HUES6 (cell line): ENCODE measurements around the gene ALDH5A1.

ENCODE experiments used
- H3K27ac ChIP-seq: 2 replicates; pipeline ENCODE4 v1.7.0; 2013; ENCODE audit warnings: low read depth, mild to moderate bottlenecking, low read length, inconsistent platforms
- H3K27me3 ChIP-seq: 2 replicates; pipeline ENCODE4 v1.6.1; 2013; ENCODE audit warnings: low read length; ENCODE audit not compliant: control insufficient read depth, insufficient read depth
- H3K36me3 ChIP-seq: 2 replicates; pipeline ENCODE4 v1.6.1; 2013; ENCODE audit warnings: low read length; ENCODE audit not compliant: control insufficient read depth, insufficient read depth
- H3K4me1 ChIP-seq: 2 replicates; pipeline ENCODE4 v1.6.1; 2013; ENCODE audit warnings: low read length; ENCODE audit not compliant: control insufficient read depth, insufficient read depth
- H3K4me3 ChIP-seq: 2 replicates; pipeline ENCODE4 v1.5.1; 2013; ENCODE audit warnings: low read depth, low read length
- H3K9ac ChIP-seq: one replicate; pipeline ENCODE4 v1.6.1; 2013; ENCODE audit warnings: mild to moderate bottlenecking, low read length
- H3K9me3 ChIP-seq: 2 replicates; pipeline ENCODE4 v1.6.1; 2013; ENCODE audit warnings: low read depth, low read length; ENCODE audit not compliant: control insufficient read depth, insufficient read depth

The ALDH5A1 gene

GRCh38 chr6:24486065-24486464 is 8.7 kb upstream of the ALDH5A1 start:
- no peak overlapping the region for H3K27ac ChIP-seq
- H3K36me3 ChIP-seq = no peaks in the 10 kb centered on the region
- H3K9ac ChIP-seq = no peak overlapping the region
- H3K4me3 ChIP-seq = no peak overlapping the region
- H3K27me3 ChIP-seq = no peaks in the 10 kb centered on the region
- no peaks in the 10 kb centered on the region for H3K9me3 ChIP-seq
- no peaks in the 10 kb centered on the region for H3K4me1 ChIP-seq

DNA sequence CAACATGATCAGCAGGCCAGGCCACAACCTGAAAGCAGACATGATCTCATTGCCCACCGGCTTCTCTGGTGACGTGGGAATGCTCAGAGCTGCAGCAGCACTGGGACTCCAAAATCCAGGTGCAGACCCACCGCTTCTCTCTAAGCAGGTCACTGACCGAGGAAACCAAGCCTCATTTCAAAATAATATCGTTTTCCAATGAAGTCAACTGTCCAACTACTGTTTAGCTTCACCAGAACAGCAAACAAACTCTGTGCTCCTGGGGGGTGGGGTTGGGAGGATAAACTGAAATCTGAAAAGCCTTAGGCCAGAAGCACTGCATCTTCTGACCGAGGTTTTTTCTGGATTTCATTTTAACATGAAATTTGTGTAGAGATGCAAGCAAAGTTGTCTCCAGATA is 5.3 kb upstream of the ALDH5A1 start, which contains the start of gene GPLD1:
TSS of gene GPLD1 (minus strand) at position 109 of the 400 bp plus-strand sequence. CDS start at position 42, 67 bp downstream.
- Histone ChIP-seq H3K4me3 (no peak within 1 kb of the TSS), H3K9me3 (no peaks in the 10 kb centered on the region), H3K27me3 (peaks cover 12% of the 10 kb centered on the region), H3K9ac (no peak within 1 kb of the TSS), H3K4me1 (peaks cover 3% of the 10 kb centered on the region), H3K27ac (no peak within 1 kb of the TSS), H3K36me3 (no peaks in the 10 kb centered on the region)

GRCh38 chr6:24489881-24490280 is 4.9 kb upstream of the ALDH5A1 start:
- peaks cover 3% of the 10 kb centered on the region for H3K4me1 ChIP-seq
- H3K27me3 ChIP-seq = peaks cover 15% of the 10 kb centered on the region
- H3K27ac ChIP-seq = no peak overlapping the region
- H3K36me3 ChIP-seq = no peaks in the 10 kb centered on the region
- no peaks in the 10 kb centered on the region for H3K9me3 ChIP-seq
- no peak overlapping the region for H3K9ac ChIP-seq
- no peak overlapping the region for H3K4me3 ChIP-seq

DNA sequence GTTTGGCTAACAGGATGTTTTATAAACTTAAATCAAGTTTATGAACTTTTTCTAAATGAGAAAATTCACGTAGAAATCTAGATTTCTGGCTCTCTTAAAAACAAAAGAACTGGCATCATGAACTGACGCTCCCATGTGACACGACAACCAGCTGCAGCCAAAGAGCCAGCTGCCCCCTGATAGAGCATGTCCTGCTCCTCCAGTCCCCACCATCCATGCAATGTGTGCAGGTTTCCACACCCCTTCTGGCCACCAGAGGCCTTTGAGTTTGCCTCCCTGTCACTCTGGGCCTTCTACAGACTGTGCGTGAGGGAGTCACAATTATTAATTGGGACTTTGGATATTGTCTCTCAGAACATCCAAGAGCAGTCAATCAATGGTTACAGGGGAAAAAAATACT is 3.8 kb upstream of the ALDH5A1 start:
- no peaks in the 10 kb centered on the region for H3K36me3 ChIP-seq
- H3K9ac ChIP-seq = no peak overlapping the region
- no peak overlapping the region for H3K27ac ChIP-seq
- peaks cover 7% of the 10 kb centered on the region for H3K4me1 ChIP-seq
- H3K27me3 ChIP-seq = peaks cover 22% of the 10 kb centered on the region
- H3K4me3 ChIP-seq = no peak overlapping the region
- H3K9me3 ChIP-seq = no peaks in the 10 kb centered on the region

DNA sequence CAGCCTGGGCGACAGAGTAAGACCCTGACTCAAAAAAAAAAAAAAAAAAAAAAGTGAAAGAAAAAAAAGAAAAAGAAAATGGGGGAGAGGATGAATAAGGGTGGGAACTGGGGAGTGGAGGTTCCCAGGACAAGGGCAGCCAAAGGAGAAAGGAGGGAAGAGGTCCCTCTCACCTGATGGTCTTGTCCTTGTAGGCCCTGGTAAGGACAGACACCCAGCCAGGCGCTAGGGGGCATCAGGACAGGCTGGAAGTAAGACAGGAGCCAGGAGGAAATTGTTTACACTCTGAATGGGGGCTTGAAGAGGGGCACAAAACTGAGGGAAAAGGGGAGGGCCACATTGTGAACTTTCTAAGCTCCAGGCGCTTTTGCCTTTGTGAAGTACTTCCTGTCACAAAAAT is 2.3 kb upstream of the ALDH5A1 start:
- Histone ChIP-seq H3K4me1 (peaks cover 8% of the 10 kb centered on the region), H3K27ac (no peak overlapping the region), H3K4me3 (no peak overlapping the region), H3K36me3 (no peaks in the 10 kb centered on the region), H3K9me3 (0 out of 2 replicates have a peak, but pooled peaks cover under 1% of the 10 kb centered on the region), H3K9ac (no peak overlapping the region), H3K27me3 (peaks cover 29% of the 10 kb centered on the region)

DNA sequence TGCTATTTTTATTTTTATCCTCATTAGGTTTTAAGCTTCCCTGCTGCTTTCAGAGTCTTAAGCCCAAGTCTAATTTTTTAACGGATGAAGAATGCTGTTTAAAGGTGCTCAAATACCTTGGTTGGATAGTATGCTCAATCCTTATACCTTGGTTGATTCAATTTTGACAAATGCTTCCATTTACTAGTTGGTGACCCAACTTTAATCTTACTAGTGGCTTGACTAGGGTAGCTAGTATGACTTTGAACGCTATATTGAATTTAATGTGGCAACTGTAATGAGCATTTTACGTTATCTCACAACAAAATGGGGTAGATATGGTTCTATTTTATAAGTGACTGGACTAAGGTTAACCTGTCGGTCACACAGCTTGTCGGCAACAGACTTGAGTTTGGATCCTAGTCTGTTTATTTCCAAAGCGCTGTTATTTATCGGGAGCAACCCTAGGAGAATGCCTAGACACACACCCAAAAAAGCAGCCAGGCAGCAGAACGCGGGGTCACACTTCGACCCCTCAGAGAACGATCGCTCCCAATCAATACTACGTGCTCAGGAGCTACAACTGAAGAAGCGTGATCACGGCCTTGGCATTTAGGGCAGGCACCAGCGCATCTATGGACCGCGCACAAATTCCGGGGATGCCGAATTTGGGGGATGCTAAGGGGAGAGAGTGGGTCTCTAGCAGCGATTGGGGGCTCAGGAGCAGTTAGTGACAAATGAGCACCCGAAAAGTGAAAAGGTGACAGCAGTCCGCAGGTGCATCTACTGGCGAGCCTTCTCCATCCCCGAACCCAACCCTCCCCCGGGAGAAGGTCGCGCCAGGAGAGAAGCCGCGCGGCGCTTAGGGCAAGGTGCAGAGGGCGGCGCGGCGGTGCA is 586 bp upstream of the ALDH5A1 start:
- Histone ChIP-seq H3K9ac (peak overlapping the region; percentile 57), H3K27me3 (peaks cover 29% of the 10 kb centered on the region), H3K36me3 (no peaks in the 10 kb centered on the region), H3K9me3 (0 out of 2 replicates have a peak, but pooled peaks cover 2% of the 10 kb centered on the region), H3K4me1 (peaks cover 8% of the 10 kb centered on the region), H3K4me3 (peak overlapping the region; percentile 83), H3K27ac (no peak overlapping the region)

DNA sequence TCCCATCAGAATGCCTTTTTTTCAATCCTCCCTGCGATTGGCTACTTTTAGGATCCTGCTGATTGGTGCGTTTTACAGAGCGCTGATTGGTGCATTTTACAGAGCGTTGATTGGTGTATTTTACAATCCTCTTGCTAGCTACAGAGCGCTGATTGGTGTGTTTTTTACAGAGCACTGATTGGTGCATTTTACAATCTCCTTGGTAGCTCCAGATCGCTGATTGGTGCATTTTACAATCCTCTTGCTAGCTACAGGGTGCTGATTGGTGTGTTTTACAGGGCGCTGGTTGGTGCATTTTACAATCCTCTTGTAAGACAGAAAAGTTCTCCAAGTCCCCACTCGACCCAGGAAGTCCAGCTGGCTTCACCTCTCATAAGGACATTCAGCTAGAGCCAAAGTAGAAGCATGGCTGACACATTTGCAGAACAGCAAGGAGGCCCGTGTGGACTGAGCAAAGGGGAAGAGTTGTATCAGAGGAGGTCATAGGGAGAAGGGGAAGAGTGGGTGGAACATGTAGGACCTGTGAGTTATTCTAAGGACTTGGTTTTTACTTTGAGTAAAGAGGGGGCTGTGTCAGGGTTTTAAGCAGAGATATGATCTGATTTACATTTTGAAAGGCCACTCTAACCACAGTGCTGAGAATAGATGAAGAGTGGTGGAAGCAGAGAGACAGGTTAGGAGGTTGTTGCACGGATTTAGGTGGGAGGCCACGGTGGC is 2.6 kb downstream of the ALDH5A1 start:
- Histone ChIP-seq H3K27me3 (peaks cover 29% of the 10 kb centered on the region), H3K9me3 (0 out of 2 replicates have a peak, but pooled peaks cover 2% of the 10 kb centered on the region), H3K4me1 (peaks cover 13% of the 10 kb centered on the region), H3K27ac (no peak overlapping the region), H3K4me3 (no peak overlapping the region), H3K9ac (no peak overlapping the region), H3K36me3 (no peaks in the 10 kb centered on the region)

- H3K27ac ChIP-seq = no peak overlapping the region
- H3K4me1 ChIP-seq = peaks cover 9% of the 10 kb centered on the region; the same call in 1 of the 2 replicates
- 0 out of 2 replicates have a peak, but pooled peaks cover 2% of the 10 kb centered on the region for H3K9me3 ChIP-seq
- peaks cover 9% of the 10 kb centered on the region for H3K27me3 ChIP-seq
- H3K9ac ChIP-seq = no peak overlapping the region
- H3K4me3 ChIP-seq = no peak overlapping the region
- H3K36me3 ChIP-seq = no peaks in the 10 kb centered on the region
These were observed 5.9 kb downstream of the ALDH5A1 start for GRCh38 chr6:24500683-24501082.

- Histone ChIP-seq H3K27me3 (peaks cover 3% of the 10 kb centered on the region), H3K4me1 (peaks cover 6% of the 10 kb centered on the region; the same call in 1 of the 2 replicates), H3K9ac (no peak overlapping the region), H3K9me3 (0 out of 2 replicates have a peak, but pooled peaks cover 2% of the 10 kb centered on the region), H3K27ac (no peak overlapping the region), H3K36me3 (no peaks in the 10 kb centered on the region), H3K4me3 (no peak overlapping the region)
These were observed 6.6 kb downstream of the ALDH5A1 start for GRCh38 chr6:24501374-24501773.

- H3K27ac ChIP-seq = no peak overlapping the region
- H3K4me3 ChIP-seq = no peak overlapping the region
- no peaks in the 10 kb centered on the region for H3K27me3 ChIP-seq
- H3K9ac ChIP-seq = no peak overlapping the region
- peaks cover 6% of the 10 kb centered on the region; the same call in 1 of the 2 replicates for H3K4me1 ChIP-seq
- H3K36me3 ChIP-seq = no peaks in the 10 kb centered on the region
- H3K9me3 ChIP-seq = 0 out of 2 replicates have a peak, but pooled peaks cover 2% of the 10 kb centered on the region
These were observed 7.1 kb downstream of the ALDH5A1 start for GRCh38 chr6:24501914-24502313.

- Histone ChIP-seq H3K27ac (no peak overlapping the region), H3K4me3 (no peak overlapping the region), H3K9ac (no peak overlapping the region), H3K9me3 (no peaks in the 10 kb centered on the region), H3K27me3 (no peaks in the 10 kb centered on the region), H3K36me3 (no peaks in the 10 kb centered on the region), H3K4me1 (peaks cover 6% of the 10 kb centered on the region; the same call in 1 of the 2 replicates)
These were observed 9.5 kb downstream of the ALDH5A1 start for GRCh38 chr6:24504287-24504648.
